Right lobe of liver (tissue), 4 donors: ENCODE measurements around the gene MBNL3.

Source experiments
- POLR2A ChIP-seq: fragments of 450-650 bp; IDR thresholded peaks from one replicate; pipeline ENCODE4 v1.6.1; 2017; ENCODE audit warnings: antibody characterized with exemption, mild to moderate bottlenecking
- TF ChIP-seq, protein P1 (sequence below), 4 donors: fragments of 200-600 bp in 3 of 4; fragments of 450-650 bp in 1 of 4; IDR thresholded peaks; one replicate each; pipeline versions ENCODE4 v1.5.1 to v1.8.0; 2016 to 2022; ENCODE audit warnings: antibody characterized with exemption in 4 of 4, mild to moderate bottlenecking in 2 of 4
- donor health status: DM: no; HTN: no; CAD: no.
- donor health status: DM: no; HTN: no; CAD: no.
- donor health status: DM: no; HTN: yes; CAD: no.

GRCh38 chrX:132373610-132374009 lies 115.2 kb downstream of the MBNL3 start:
- TF ChIP-seq, protein P1, sequence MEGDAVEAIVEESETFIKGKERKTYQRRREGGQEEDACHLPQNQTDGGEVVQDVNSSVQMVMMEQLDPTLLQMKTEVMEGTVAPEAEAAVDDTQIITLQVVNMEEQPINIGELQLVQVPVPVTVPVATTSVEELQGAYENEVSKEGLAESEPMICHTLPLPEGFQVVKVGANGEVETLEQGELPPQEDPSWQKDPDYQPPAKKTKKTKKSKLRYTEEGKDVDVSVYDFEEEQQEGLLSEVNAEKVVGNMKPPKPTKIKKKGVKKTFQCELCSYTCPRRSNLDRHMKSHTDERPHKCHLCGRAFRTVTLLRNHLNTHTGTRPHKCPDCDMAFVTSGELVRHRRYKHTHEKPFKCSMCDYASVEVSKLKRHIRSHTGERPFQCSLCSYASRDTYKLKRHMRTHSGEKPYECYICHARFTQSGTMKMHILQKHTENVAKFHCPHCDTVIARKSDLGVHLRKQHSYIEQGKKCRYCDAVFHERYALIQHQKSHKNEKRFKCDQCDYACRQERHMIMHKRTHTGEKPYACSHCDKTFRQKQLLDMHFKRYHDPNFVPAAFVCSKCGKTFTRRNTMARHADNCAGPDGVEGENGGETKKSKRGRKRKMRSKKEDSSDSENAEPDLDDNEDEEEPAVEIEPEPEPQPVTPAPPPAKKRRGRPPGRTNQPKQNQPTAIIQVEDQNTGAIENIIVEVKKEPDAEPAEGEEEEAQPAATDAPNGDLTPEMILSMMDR (IDR thresholded peaks at IDR 0.05) = peak in 1 of 4 donors; percentile 26
- no peak for TF ChIP-seq POLR2A
